DMS 273 treated with DMSO at 0.1 percent for 48 hours (cell line): ENCODE measurements around the gene VAV1.
"Not testable (repeated sequence)": the region's sequence is repeated elsewhere in the genome, so short reads cannot be mapped to it uniquely, and the experiment has no call there.

ENCODE experiments used
- DNase-seq: peaks from one replicate; lab custom pipeline; 2025; lab: John Stamatoyannopoulos, UW

VAV1 gene

DNA sequence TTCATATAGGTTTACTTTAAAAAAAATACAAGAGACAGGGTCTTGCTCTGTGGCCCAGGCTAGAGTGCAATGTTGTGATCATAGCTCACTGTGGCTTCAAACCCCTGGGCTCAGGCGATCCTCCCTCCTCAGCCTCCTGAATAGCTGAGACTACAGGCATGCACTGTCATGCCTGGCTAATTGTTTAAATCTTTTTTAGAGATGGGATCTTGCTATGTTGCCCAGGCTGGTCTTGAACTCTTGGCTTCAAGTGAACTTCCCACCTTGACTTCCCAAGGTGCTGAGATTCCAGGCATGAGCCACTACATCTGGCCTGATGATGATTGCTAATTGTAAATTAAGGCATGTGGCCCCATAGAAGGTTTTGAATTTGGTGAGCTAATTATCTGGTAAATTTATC lies 79.5 kb downstream of the VAV1 start:
- DNase-seq, result no peak

- no peak for DNase-seq
Measured at GRCh38 chr19:6853868-6854267, 81.4 kb downstream of the VAV1 start.

DNA sequence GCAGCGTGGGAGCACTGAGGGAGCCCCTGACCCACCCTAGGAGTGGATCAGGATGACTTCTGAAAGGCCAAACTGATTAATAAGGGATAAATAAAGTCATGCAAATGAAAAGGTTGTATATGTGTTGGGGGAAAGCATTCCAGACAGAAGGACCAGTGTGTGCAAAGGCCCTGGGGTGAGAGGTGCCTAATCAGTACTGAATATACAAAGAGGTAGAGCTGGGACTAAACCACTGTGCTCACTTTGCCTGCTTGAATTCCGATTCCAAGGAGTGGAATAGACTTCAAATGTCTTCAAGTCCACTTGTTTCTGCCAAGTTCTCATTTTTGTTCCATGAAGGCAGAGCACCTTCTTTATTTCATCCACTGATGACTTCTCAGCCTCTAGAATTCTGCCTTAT lies 82.2 kb downstream of the VAV1 start:
- DNase-seq, result no peak

DNA sequence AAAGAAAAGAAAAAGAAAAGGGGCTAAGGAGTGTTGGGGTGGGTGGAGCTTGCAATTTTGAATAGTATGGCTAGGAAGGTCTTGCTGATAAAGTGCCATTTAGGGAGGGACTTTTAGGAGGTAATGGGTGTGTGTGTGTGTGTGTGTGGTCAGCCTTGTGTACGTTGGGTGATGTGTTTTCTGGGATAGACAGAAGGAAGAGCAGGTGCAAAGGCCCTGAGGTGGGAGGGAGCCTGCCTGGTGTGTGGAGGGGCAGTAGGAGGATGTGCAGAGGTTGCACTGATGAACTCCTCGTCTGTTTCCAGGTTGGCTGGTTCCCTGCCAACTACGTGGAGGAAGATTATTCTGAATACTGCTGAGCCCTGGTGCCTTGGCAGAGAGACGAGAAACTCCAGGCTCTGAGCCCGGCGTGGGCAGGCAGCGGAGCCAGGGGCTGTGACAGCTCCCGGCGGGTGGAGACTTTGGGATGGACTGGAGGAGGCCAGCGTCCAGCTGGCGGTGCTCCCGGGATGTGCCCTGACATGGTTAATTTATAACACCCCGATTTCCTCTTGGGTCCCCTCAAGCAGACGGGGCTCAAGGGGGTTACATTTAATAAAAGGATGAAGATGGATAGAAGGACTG lies 84.4 kb downstream of the VAV1 start:
- DNase-seq, result no peak

DNA sequence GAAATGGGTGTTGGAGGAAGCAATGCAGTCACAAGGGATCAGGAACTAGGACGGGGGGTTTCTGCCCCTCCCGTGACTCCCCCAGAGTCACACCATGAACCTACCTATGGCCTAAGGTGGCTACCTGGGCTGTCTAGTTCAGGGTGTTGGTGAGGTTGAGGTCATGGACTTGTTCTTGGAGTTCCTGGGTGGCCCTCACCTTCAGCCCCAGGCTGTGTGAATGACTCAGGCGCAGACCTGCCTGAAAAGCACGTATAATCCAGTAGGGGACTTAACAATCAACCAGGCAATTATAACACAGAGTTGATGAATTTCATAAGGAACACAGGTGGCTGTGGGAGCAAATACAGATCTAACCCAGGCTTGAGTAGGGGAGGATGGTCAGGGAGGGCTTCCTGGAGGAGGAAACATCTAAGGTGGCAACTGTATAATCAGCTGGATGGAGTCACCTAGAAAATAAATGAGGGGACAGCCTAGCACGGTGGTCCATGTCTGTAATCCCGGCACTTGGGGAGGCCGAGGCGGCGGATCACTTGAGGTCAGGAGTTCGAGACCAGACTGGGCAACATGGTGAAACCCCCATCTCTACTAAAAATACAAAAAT lies 89.3 kb downstream of the VAV1 start:
- no peak for DNase-seq

GRCh38 chr19:6862673-6863078 lies 90.2 kb downstream of the VAV1 start:
- DNase-seq, result peak; percentile 34

GRCh38 chr19:6864325-6864940 lies 91.9 kb downstream of the VAV1 start:
- no peak for DNase-seq

- DNase-seq, result no peak
Measured at GRCh38 chr19:6865849-6866248, 93.3 kb downstream of the VAV1 start.

GRCh38 chr19:6866741-6867151 lies 94.2 kb downstream of the VAV1 start:
- no peak for DNase-seq

DNA sequence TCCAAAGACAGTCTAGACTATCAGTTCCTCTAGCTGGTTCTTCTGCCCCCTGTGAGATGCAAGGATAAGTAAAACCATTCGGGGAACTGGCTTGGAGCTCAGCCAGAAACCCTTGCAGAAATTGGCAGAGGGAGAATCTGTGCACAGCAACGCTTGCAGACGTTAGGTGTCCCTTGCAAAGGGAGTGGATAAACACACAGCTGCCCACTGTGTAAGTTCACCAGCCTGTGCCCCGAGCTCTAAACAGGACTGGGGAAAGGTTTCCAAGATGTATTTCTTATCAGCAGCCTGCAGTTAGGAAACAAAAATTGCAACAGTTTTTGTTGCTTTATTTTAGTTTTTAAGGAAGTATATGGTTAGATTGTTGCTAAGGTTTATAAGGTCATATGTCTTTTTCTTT lies 95.8 kb downstream of the VAV1 start:
- no peak for DNase-seq

DNA sequence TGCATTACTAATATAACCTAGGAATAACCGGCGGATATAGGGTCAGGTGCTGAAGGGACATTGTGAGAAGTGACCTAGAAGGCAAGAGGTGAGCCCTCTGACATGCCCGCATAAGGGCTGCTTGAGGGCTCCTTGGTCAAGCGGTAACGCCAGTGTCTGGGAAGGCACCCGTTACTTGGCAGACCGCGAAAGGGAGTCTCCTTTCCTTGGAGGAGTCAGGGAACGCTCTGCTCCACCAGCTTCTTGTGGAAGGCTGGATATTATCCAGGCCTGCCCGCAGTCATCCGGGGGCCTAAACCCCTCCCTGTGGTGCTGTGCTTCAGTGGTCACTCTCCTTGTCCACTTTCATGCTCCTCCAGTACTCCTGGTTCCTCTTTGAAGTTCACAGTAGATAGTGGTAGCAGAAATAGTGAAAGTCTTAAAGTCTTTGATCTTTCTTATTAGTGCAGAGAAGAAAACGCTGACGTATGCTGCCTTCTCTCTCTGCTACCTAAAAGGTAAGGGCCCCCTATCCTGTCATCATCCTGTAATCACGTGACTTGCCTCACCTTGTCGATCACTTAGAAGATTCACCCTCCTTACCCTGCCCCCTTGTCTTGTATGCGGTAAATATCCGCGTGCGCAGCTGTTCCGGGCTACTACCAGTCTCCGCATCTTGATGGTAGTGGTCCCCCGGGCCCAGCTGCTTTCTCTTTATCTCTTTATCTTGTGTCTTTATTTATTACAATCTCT lies 96.8 kb downstream of the VAV1 start:
- DNase-seq, result not testable (repeated sequence)

GRCh38 chr19:6873708-6874431 lies 101.4 kb downstream of the VAV1 start:
- DNase-seq, result no peak

GRCh38 chr19:6875218-6875617 lies 102.7 kb downstream of the VAV1 start:
- no peak for DNase-seq

- DNase-seq, result no peak
Measured at GRCh38 chr19:6876748-6877147, 104.2 kb downstream of the VAV1 start.

- DNase-seq, result no peak
Measured at GRCh38 chr19:6877766-6878165, 105.3 kb downstream of the VAV1 start.

DNA sequence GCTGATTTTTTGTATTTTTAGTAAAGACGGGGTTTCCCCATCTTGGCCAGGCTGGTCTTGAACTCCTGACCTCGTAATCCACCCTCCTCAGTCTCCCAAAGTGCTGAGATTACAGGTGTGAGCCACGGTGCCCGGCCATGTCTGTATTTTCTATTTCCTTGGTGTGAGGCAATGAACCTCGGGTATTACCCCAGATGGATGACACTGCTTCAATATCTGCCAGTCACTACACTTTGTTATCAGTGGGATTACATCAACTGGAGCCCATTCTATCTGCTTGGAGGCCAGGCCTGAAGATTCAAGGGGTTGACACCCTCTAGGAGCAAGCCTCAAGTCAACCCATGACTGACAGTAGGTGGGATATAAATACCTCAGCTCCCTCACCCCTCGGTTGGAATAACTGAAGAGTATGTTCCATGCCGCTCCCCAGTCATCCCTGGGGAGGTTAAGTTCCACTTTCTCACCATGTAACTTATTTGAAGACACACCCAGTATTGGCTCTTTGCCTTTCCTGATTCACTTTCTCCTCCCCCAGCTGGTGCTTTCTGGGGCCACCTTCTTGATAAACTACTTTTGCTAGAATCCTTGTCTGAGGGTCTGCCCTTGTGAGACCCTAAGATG lies 113.9 kb downstream of the VAV1 start:
- DNase-seq, result no peak

DNA sequence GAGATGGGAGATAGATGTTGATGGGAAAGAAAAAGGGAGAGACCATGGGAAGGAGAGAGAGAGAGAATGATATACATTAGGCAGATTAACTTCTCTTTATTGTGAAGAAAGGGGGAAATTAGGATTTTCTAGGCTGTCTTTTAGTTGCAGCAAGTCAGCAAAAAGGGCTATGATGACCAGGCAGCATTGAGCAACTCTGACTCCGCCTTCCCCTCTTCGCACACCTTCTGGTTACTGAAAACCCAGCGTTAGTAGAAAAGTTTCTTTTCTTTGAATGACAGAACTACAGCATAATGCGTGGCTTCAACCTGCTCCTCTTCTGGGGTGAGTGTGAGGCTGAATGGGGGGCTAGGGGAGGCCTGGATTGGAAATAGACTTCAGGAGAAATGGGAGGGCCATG lies 114.8 kb downstream of the VAV1 start, which contains the start of gene ADGRE1:
TSS of gene ADGRE1 (plus strand) at position 264 of the 400 bp plus-strand sequence. CDS start at position 294, 30 bp downstream.
- no peak for DNase-seq

DNA sequence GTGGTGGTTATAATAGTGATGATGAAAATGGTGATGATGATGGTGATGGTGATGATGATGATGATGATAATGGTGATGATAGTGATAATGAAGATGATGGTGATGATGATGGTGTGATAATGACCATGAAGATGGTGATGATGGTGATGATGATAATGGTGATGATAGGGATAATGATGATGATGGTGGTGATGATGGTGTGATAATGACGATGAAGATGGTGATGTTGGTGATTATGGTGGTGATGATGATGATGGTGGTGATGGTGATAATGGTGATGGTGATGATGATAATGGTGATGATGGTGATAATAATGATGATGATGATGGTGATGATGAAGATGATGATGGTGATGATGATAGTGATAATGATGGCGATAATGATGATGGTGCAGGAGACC lies 116.5 kb downstream of the VAV1 start:
- no peak for DNase-seq

DNA sequence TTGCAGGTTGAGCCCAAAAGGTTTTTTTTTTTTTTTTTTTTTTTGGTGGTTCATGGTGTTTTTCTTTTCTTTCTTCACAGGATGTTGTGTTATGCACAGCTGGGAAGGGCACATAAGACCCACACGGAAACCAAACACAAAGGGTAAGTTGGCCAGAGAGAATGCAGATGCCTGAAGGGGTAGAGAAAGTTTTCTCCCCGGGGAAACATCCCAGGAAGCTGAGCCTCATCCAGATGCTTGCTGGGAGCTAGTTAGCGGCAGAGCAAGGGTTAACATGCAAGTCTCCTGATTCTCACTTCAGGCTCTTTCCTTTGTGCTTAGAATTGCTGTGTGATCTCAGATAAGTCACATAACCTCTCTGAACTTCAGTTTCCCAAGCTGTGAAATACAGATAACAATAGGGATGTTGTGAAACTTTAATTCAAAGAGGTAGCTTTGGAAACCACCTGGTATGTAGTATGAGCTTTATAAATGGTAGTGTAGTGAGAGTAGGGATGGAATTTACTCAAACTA lies 117.9 kb downstream of the VAV1 start:
- no peak for DNase-seq

DNA sequence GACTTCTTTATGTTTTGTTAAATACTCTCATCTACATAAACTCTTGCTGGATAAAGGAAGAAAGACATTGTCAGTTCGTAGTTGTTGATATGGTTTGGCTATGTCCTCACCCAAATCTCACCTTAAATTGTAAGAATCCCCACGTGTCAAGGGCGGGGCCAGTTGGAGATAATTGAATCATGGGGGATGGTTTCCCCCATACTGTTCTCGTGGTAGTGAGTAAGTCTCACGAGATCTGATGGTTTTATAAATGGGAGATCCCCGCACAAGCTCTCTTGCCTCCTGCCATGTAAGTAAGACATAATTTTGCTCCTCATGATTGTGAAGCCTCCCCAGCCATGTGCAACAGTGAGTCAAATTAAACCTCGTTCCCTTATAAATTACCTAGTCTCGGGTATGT lies 118.4 kb downstream of the VAV1 start:
- no peak for DNase-seq

GRCh38 chr19:6891761-6892385 lies 119.4 kb downstream of the VAV1 start:
- no peak for DNase-seq
